ENCODE results near the gene GALNT7. TPM values are rescaled to one million over a fixed set of nuclear protein-coding genes. Genes with fewer than 3 reads are reported as not detected.

Gene GALNT7
- total RNA-seq, 1 donor from 2014 or later: 22.0 TPM

DNA sequence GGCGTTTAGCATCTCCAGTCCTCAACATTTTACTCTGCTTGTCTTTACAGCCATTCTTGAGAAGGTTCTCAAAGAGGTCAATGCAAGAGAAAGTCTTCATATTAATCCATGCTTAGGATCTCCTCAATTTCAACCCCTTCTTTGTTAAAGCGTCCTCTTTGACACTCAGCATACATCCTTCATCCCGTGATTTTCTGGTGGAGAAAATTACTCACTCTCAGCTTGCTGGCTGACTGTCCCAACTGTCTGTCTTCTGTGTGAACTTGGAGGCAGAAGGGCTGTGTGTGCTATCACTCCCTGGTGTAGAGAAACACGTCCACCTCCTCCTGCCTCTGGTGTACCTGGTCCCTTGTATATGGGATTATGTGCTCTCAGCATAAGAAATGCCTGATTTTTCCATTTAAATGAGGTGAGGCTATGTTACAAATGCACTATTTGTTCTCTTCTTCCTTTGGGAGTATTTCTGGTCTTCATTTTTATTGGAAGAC is 57.8 kb downstream of the GALNT7 start:
- Histone ChIP-seq H3K36me3 (no peaks in the 10 kb centered on the region), H3K27me3 (ENCODE audit: low read depth) (no peaks in the 10 kb centered on the region), H3K27ac (no peak overlapping the region), H3K9me3 (no peaks in the 10 kb centered on the region), H3K4me3 (no peak overlapping the region), H3K4me1 (no peaks in the 10 kb centered on the region)
- ATAC-seq (no peak), DNase-seq (no peak)
- TF ChIP-seq, protein P1, sequence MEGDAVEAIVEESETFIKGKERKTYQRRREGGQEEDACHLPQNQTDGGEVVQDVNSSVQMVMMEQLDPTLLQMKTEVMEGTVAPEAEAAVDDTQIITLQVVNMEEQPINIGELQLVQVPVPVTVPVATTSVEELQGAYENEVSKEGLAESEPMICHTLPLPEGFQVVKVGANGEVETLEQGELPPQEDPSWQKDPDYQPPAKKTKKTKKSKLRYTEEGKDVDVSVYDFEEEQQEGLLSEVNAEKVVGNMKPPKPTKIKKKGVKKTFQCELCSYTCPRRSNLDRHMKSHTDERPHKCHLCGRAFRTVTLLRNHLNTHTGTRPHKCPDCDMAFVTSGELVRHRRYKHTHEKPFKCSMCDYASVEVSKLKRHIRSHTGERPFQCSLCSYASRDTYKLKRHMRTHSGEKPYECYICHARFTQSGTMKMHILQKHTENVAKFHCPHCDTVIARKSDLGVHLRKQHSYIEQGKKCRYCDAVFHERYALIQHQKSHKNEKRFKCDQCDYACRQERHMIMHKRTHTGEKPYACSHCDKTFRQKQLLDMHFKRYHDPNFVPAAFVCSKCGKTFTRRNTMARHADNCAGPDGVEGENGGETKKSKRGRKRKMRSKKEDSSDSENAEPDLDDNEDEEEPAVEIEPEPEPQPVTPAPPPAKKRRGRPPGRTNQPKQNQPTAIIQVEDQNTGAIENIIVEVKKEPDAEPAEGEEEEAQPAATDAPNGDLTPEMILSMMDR (IDR thresholded peaks at IDR 0.05): no peak
- intact Hi-C loops (cut with DNase I): no loop called here

DNA sequence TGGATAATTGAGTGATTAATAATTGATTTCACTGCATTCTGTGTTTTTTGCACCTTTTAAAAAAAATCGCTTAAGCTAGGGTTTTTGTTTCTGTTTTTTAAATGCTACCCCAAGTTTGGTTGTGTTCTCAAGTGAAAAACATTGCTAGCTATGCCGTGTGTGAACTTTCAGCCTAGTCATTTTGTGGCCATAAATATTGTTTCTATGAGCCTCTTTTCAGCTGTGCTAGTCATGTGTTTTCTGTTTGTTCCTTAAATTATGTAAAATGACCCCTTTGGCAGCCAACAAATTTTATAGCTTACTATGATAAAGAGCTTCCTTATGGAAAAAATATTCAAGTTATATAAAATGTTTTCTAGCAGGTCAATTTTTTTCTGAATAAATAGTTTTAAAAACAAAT is 59.1 kb downstream of the GALNT7 start:
- TF ChIP-seq, protein P1 (IDR thresholded peaks at IDR 0.05): no peak
- Histone ChIP-seq H3K27me3 (ENCODE audit: low read depth) (no peaks in the 10 kb centered on the region), H3K9me3 (no peaks in the 10 kb centered on the region), H3K27ac (no peak overlapping the region), H3K4me3 (no peak overlapping the region), H3K4me1 (no peaks in the 10 kb centered on the region), H3K36me3 (no peaks in the 10 kb centered on the region)
- ATAC-seq: no peak
- no peak for DNase-seq
- intact Hi-C loops (cut with DNase I): no loop called here

DNA sequence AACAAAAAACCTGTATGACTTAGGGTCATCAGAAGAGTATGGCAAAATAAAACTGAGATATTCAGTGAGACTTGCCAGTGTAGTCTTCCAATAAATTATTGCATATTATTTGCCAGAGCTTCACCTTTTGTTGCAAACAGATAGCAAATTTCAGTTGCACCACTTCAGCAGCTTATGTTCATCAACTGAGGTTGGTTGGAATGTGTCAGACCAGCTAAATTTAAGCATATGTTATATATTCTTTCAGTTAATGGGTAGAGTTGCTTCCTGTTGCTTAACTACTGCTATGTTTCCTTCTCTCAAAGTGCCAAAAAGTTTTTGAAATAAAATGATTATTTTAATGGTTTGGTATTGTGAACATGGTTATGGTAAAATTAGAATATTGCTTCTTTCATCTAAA is 61.5 kb downstream of the GALNT7 start:
- TF ChIP-seq, protein P1 (IDR thresholded peaks at IDR 0.05): no peak
- DNase-seq (no peak), ATAC-seq (no peak)
- intact Hi-C loops (cut with DNase I): no loop called here
- Histone ChIP-seq H3K4me3 (no peak overlapping the region), H3K27ac (no peak overlapping the region), H3K4me1 (no peaks in the 10 kb centered on the region), H3K27me3 (ENCODE audit: low read depth) (no peaks in the 10 kb centered on the region), H3K9me3 (no peaks in the 10 kb centered on the region), H3K36me3 (no peaks in the 10 kb centered on the region)

DNA sequence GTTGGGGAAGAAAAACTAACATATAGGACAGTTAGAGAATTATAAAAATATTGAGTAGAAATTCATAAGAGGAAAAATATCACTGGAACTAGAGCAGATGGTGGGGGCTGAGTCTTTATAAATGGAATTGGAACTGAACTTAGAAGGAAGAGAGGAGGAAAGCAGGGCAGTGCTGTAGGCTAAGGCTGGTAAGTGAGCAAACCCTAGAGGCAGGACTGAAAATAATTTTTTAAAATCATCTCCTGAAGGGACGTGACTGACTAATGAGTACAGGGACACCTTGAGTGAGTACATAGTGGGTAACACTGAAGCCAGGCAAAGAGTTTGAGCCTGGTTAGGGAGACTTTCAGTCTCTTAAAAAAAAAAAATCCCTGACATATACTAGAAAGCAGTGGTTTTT is 63.3 kb downstream of the GALNT7 start:
- Histone ChIP-seq H3K27ac (no peak overlapping the region), H3K9me3 (no peaks in the 10 kb centered on the region), H3K27me3 (ENCODE audit: low read depth) (no peaks in the 10 kb centered on the region), H3K4me1 (no peaks in the 10 kb centered on the region), H3K4me3 (no peak overlapping the region), H3K36me3 (no peaks in the 10 kb centered on the region)
- TF ChIP-seq, protein P1 (IDR thresholded peaks at IDR 0.05): no peak
- ATAC-seq: peak; percentile 64 to 83
- DNase-seq: no peak
- intact Hi-C loops (cut with DNase I): no loop called here

DNA sequence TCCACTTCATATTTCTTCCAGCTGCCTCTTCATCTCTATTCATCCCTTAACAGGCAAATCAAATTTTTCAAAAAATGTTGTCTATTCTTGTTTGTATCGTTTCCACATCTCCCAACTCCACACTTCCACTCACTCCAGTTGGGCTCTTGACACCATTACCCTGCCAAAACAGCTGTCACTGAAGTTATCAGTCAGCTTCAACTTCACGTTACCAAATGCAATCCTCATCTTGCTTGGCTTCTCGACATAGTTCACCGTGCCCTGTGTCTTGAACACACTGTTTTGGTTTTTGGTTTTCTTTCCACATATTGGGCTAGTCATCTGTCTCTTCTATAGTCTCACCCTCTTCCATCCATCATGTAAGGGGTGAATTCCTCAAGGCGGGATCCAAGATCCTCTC is 65.2 kb downstream of the GALNT7 start:
- no peaks in the 10 kb centered on the region for H3K9me3 ChIP-seq
- H3K36me3 ChIP-seq: no peaks in the 10 kb centered on the region
- intact Hi-C loops (cut with DNase I): no loop called here
- H3K4me1 ChIP-seq: no peaks in the 10 kb centered on the region
- DNase-seq: no peak
- no peak overlapping the region for H3K27ac ChIP-seq
- H3K4me3 ChIP-seq: no peak overlapping the region
- ATAC-seq: no peak
- TF ChIP-seq, protein P1 (IDR thresholded peaks at IDR 0.05): no peak
- H3K27me3 ChIP-seq (ENCODE audit: low read depth): no peaks in the 10 kb centered on the region

DNA sequence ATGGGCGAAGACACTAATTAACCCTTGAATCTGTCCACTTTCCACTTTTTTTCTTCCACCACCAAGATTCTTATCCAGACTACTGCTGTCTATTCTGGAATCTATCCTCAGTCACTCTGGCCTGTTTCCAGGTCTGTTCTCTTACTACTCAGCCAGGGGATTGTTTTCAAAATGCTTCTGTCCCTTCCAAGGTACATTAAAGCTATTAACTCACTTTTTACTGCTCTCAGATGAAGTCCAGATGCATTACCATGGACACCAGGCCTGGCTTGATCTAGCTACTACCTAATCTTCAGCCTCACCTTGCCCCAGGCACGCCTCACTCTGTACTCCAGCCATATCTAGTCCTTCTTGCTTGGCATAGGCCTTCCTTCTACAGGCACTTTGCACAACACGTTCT is 66.4 kb downstream of the GALNT7 start:
- H3K27me3 ChIP-seq (ENCODE audit: low read depth): no peaks in the 10 kb centered on the region
- H3K4me1 ChIP-seq: no peaks in the 10 kb centered on the region
- no peaks in the 10 kb centered on the region for H3K9me3 ChIP-seq
- DNase-seq: no peak
- intact Hi-C loops (cut with DNase I): no loop called here
- TF ChIP-seq, protein P1 (IDR thresholded peaks at IDR 0.05): no peak
- no peak overlapping the region for H3K27ac ChIP-seq
- ATAC-seq: no peak
- H3K4me3 ChIP-seq: no peak overlapping the region
- H3K36me3 ChIP-seq: no peaks in the 10 kb centered on the region

All from lower lobe of right lung (tissue), 2 donors.